ENCODE measurements around the gene MOB3A.
A peak's percentile ranks its signal among the peaks of the same experiment; 100 is the strongest.
"Not testable (repeated sequence)": the region's sequence is repeated elsewhere in the genome, so short reads cannot be mapped to it uniquely, and the experiment has no call there.

MOB3A gene

DNA sequence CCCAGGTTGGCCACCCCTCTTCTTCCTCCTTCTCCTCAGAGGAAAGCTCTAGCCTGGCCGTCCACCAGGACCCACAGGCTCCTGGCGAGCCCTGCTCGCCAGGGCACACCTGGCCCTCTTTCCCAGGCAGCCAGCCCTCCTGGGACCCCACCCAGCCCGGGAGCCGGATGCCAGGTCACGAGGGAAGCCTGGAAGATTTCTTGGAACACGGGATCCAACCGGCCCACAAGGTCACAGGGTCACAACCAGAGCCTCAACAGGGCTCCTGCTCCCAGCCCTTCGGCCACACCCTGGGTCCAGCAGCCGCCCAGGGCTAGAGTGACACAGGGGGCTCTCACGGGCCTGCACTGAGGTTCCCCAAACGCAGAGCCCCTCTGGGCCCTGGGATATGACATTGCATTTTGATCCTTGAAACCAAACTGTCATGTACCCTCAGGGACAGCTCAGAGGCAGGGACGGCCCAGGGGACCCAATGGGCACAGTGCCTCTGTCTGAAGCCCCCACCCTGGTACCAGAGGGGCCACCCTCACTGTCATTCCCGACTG, 50.6 kb downstream of the MOB3A start:
- no peak for DNase-seq

DNA sequence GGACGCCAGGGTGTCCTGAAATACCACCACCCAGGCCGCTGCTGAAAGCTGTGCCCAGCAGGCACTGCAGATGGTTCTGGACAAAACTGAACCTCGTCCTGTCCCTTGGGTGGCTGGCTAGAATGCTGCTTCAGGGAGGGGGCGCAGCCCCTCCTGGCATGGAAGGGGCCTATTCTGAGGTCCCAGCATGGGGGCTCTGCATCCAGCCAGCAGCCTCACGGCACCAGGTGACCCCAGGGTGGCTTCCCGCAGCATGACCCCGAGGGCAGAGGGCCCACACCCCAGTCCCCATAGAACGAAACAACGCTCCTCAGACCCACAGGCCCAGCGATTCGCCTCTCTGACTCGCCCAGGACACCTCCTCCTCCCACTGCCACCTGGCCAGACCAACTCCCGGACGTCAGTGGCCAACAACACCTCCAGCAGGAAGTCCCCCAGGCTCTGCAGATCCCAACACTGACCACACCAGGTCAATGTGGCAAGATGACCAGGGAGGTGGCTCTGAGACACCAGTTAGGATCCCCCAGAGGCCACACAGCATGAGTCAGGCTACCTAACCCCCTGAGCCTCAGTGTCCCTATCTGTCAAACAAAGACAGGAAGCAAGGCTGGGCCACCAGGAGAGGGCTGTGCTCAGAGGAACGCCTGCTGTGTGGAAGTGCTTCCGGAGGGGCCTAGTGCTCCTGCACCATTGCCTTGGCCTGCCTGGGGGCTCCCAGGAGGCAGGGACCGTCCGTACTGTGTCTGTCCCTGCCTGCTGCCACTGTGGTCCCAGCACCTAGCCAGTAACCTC, 51.2 kb downstream of the MOB3A start:
- DNase-seq, result no peak

DNA sequence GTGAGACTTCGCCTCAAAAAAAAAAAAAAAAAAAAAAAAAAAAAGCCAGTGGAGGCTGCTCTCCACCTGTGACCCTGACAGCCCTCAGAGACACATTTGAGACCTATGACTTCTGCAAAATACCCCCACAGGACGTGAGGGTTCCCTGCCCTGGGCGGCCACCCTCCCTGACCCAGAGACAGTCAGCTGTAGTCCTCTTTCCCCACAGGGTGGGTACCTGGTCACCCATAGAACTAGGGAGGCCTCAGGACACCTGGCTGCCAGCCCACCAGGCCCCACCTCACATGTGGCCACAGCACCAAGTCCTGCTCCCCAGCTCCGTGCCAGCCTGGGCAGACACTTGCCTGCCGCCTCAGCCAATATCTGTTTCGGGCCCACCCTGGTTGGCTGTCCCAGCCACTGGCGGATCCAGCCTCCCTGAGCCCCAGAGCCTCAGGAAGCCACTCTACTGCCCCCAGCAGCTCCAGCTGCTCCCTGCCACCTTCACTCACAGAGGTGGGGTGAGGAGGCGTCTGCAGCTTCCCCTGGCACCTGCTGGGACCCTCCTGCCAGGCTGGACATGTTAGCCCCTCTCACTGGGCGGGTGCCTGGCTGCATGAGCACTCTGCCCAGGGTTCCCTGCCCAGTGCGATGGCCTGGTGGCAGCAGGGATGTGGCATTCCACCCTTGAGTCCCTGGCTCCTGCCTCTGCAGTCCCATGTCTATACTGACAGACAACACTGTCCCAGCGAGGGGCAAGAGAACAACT, 52.0 kb downstream of the MOB3A start:
- DNase-seq, result no peak

DNA sequence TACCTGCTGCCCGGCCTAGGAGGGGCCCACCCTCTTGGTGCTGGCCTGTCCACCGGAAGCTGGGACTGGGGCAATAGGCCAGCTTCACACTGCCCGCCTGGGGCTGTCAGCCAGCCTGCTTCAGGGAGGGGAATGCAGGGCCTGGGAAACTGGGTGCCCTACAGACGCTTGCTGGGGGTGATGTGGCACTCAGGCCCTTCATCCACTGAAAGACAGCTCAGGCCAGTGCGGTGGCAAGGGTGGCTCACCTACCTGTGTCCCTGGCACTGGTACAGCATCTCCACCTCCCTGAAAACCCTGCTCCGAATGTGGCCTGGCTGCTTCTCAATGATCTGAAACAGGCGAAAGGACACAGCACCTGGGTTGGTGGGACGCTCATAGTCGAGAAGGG, 52.9 kb downstream of the MOB3A start:
- no peak for DNase-seq

DNA sequence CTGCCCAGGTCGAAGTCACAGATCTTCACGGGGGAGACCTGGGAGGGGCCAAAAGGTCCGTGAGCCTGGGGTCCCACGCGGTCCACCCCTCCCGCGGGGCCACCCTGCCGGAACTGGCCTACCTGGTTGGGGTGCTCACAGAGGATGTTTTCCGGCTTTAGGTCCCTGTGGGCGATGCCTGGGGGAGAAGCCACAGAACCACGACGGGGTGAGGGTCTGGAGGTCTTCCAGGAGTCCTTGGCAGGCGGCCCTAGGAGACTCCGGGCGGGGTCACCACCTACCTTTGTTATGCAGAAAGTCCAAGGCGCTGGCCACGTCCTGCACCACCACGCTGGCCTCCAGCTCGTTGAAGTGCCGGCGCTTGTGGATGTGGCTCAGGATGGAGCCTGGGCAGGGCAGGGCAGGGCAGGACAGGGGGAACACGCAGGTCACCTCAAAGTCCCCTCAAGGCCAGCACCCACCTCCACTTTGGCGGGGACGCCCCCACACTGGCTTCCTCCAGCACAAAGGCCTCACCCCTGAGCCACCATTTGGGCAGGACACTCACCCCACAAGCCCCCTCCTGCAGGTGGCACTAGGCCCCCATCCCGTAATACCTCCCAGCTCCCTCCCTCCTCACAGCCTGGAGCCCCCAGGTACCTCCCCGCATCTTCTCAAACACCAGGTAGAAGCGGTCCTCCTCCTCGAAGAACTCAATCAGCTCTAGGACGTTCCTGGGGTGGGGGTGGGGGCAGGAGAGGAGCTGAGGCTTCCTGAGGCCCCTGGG, 53.5 kb downstream of the MOB3A start:
- no peak for DNase-seq

DNA sequence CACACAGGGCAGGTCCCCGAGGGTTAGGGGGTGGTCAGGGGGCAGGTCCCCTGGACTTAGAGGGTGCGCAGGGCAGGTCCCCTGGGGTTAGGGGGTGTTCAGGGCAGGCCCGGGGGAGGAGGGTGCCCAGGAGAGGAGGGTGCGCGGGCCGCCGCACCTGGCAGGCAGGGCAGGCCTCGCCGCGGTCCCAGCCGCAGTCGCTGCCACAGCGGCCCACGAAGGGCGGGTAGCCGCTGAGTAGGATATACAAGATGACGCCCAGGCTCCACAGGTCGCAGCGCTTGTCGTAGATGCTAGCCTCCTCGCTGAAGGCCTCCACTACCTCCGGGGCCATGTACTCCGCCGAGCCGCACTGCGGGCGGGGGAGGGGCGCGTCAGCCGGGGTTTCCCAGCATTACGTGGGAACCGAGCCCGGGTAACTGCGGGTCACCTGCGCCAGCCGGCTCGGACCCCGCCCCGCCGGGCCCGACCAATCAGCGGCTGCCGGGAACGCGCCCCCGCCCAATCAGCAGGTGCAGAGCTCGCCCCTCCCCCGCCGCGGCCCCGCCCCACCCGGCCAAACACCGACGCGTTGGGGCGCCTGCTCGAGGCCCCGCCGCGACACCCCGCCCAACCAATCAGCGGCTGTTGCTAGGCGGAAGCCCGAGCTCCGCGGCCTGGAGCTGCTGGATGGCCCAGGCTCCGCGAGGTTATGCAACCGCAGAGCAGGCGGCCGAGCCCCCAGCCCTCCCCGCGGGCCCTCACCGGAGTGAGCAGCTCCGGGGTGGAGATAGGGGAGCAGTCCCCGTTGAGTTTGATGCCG, 54.2 kb downstream of the MOB3A start:
- peak; percentile 99 to 100 for DNase-seq

DNA sequence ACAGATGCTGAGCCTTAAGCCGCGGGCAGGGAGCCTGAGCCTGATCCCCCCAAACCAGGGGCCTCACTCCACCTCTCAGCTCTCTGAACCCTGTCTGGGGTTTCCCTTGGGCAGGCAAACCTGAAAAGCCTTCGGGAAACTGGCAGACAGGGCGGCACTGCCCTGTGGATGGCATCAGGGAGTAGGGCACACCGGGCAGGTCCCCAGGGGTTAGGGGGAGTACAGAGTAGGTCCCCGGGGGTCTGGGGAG, 54.8 kb downstream of the MOB3A start:
- DNase-seq, result no peak

DNA sequence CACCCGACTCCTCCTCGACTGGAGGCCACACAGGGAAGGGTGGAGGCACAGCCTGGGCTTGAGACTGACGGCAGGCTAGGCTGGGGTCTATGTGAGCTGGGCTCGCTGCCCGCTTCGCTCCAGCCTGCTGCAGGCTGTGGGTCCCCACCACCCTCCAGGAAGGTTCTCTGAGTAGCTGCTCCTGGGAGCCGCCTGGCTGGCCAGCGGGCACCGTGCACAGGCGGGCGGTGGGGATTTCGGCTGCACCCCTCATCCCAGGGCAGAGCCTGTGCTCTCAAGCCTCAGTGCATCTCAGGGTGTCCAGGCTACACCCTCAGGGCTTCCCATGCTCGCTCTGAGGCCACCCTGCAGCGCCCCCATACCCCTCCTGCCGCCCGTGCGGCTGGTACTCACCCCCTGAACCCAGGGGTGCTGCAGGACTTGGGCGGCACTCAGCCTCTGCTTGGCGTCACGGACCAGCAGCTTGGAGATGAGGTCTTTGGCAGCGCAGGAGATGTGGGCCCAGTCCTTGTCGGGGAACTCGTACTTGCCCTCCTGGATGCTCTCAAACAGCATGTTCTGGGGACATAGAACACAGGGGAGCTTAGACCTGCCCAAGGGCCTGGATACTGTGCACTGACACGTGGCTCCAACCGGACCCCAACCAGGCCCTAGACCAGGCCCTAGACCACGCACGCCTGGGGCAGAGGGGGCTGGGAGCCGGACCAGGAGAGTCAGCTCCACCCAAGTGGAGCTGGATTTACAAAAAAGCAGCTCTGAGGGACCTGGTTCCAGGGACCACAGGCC, 55.3 kb downstream of the MOB3A start:
- DNase-seq, result no peak

GRCh38 chr19:2039959-2040646, 56.0 kb downstream of the MOB3A start:
- DNase-seq, result no peak

DNA sequence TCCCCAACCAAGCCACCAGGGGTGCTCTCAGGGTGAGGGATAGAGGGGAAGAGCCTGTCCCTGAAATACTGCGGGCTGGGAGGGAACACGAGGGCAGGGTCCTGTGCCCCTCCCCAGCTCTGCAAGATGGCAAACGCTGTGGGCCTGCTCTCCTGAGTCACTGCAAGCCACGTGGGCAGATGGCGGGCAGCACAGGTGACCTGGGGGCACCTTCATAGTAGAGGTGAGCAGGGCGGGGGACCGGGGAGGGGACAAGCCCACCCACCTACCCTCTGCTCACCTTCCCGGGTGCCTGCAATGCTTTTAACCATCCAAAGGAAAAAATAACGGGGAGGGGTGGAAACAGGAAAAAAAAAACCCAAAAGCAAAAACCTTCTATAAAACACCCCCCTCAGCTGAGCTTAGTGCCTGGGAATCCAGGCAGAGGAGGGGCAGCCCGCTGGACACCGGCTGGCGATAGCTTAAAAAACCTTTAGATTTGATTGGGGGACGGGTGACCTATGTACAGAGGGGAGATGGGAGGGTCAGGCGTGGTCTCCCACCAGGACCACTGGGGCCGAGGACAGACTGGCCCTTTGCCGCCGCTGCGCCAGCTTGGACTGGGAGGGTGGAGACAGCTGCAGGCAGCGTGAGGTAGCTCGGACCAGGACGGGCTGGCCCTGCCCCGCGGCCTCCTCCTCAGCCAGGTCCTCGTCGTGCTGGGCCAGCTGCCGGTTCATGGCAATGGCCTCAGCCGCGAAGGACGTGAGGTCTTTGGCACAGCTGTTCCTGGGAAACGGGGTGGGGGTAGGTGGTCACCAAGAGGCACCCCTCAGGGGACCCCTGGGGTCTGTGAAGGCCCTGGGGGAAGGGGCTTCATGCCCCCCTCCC, 56.8 kb downstream of the MOB3A start:
- DNase-seq, result no peak

- DNase-seq, result no peak
Observed at GRCh38 chr19:2038284-2039088, 57.6 kb downstream of the MOB3A start.

DNA sequence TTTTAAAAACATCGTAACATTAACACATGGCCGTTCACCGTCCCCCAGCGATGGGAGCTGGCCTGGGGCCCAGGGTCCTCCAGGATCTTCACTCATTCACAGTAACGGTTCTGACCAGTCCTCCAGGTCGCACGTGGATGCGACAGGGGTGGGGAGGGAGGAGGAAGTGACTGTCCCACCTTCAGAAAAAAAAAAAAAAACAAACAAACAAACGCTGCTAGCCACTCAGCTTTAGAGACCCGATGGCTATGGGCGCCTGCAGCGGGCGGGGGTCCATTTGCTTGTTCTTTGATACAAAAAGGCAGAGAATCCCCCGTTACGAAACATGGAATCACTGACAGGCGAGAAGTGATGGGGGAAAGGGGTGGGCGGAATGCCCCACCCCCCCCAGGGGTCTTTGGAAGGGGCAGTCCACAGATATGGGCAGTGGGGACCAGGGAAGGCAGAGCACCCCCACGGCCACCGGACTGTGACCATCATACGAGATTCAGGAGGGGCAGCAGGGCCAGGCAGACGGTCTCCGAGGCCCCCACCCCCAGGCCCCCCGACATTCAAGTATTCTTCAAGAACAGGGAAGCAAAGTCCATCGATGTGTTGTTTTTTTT, 58.4 kb downstream of the MOB3A start:
- DNase-seq, result no peak

DNA sequence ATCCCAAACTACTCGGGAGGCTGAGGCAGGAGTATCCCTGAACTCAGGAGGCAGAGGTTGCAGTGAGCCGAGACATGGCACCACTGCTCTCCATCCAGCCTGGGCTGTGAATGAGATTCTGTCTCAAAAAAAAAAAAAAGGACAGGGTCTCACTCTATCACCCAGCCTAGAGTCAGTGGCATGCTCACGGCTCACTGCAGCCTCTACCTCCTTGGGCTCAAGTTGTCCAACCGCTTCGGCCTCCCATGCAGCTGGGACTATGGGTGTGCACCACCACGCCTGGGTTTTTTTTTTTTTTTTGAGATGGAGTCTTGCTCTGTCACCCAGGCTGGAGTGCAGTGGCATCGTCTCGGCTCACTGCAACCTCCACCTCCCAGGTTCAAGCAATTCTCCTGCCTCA, 59.7 kb downstream of the MOB3A start:
- no peak for DNase-seq

DNA sequence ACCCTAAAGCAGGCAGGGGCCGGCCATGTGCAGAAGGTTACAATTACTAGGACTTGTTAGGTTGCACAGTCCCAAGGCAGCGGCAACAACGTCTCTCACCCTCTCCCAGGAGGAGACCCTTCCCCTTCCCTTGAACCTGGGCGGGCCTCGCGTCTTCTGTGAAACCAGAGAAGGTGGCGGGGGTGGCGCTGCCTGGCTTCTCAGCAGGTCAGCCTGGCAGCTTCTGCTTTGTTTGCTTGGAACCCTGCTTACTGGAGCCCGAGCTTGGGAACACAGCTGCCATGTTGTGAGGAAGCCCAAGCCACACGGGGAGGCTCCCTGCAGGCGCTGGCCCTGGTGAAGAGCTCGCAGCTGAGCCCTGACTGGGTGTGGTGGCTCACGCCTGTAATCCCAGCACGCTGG, 60.5 kb downstream of the MOB3A start:
- no peak for DNase-seq

DNA sequence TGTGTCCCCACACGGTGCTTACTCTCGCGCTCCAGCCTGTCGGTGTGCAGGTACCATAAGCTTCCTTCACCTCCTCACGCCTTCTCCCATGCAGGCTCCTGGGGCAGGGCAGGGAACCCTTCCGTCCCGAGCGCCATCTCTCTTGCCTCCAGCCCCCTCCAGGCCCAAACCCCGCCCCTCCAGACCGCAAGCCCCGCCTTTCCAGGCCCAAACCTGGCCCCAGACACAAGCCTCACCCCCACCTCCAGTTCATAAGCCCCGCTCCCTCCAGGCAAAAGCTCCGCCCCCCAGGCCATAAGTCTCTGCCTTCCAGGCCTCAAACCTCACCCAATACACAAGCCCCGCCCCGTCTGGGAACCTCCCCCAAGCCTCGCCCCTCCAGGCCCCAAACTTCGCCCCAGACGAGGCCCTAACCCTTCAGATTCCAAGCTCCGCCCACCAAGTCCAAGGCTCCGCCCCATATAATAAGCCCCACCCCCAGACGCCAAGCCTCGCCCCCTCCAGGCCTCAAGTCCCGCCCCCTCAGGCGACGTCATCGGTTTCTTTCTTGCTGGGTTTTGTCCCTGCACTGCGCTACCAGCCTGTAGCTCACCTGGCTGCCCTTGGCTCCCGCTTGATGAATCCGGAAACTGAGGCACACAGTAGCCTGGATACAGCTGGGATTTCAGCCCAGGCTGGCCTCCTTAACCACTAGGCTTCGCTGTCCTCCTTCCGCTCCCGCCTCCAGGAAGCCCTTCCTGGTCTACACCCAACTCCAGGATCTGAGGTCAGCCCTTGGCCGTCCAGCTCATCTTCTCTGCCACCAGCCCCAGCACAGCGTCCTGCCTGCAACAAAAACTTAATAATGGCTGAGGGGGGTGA, 61.2 kb downstream of the MOB3A start:
- peak; percentile 75 to 77 for DNase-seq

DNA sequence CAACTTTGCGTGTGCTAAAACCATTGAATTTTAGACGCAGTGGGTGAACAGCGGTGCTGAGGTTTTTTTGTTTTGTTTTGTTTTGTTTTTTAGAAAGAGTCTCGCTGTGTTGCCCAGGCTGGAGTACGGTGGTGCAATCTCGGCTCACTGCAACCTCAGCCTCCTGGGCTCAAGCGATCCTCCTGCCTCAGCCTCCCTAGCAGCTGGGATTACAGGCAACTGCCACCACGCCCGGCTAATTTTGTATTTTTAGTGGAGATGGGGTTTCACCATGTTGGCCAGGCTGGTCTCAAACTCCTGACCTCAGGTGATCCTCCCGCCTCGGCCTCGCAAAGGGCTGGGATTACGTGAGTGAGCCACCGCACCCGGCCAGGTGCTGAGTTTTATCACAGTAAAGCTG, 61.9 kb downstream of the MOB3A start:
- DNase-seq, result not testable (repeated sequence)

DNA sequence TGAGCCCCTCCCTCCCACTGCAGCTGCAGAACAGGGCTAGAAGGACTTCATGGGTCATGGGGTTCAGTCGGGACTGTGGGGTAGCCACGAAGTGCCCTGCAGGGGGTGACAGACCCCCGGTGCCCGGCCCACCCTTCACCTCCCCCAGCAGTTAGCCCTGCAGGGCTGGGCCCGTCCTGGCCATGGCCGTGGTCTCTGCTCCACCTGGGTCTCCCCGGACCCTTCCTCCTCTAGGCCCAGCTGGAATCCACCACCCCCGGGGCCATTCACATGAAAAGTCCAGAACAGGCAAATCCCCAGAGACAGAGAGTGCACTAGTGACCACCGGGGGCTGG, 62.3 kb downstream of the MOB3A start:
- DNase-seq, result no peak
